Lower lobe of right lung (tissue), 2 donors: ENCODE data around the gene CDSN. TPM values are rescaled to one million over a fixed set of nuclear protein-coding genes. Genes with fewer than 3 reads are reported as not detected.

Experiments
- ATAC-seq, 2 donors: fragments of 200-7000 bp; cut with Tn5 transposase; one replicate each; pipeline ENCODE4 v1.9.1; 2020 to 2022; ENCODE audit warnings: mild to moderate bottlenecking in 2 of 2, moderate library complexity in 2 of 2
- DNase-seq: peaks from one replicate; pipeline ENCODE4 v3.0.0-alpha.2; 2020
- H3K27ac ChIP-seq: fragments of 200-600 bp; one replicate; pipeline ENCODE4 v1.8.0; 2022
- H3K27me3 ChIP-seq: fragments of 200-600 bp; one replicate; pipeline ENCODE4 v1.8.0; 2022; ENCODE audit warnings: low read depth
- H3K36me3 ChIP-seq: fragments of 200-600 bp; one replicate; pipeline ENCODE4 v1.8.0; 2022; ENCODE audit warnings: mild to moderate bottlenecking
- H3K4me1 ChIP-seq: fragments of 200-600 bp; one replicate; pipeline ENCODE4 v1.8.0; 2022
- H3K4me3 ChIP-seq: fragments of 200-600 bp; one replicate; pipeline ENCODE4 v1.8.0; 2022; ENCODE audit warnings: mild to moderate bottlenecking
- H3K9me3 ChIP-seq: fragments of 200-600 bp; one replicate; pipeline ENCODE4 v1.8.0; 2022
- CTCF ChIP-seq: fragments of 200-600 bp; IDR thresholded peaks from one replicate; pipeline ENCODE4 v1.8.0; 2022; ENCODE audit warnings: antibody characterized with exemption, mild to moderate bottlenecking
- intact Hi-C: fragments of 100-400 bp; cut with DNase I; formaldehyde crosslinking; loops from one replicate; pipeline ENCODE4 v1.11.0; 2022
- total RNA-seq: library from RNA; stranded (reverse); fragmentation: NEBNext Ultra II Directional; extraction: Animal tissue kit (Norgen Biotek cat#: 25700); gene quantifications from one replicate; pipeline ENCODE4 v1.2.1, GENCODE V29; 2021
- donor health status: DM: no; HTN: yes; CAD: no; lungs with severe emphysema.

The CDSN gene
- total RNA-seq, 1 donor from 2014 or later = not detected

GRCh38 chr6:31114541-31114878, 5.7 kb downstream of the CDSN start, which contains the start of gene PSORS1C1:
Gene PSORS1C1, plus strand, starts transcription at chr6:31114800. Its CDS starts 14,833 bp downstream, at chr6:31129633.
- intact Hi-C loops = no loop called here
- Histone ChIP-seq H3K9me3 (no peaks in the 10 kb centered on the region), H3K36me3 (no peaks in the 10 kb centered on the region), H3K27me3 (no peaks in the 10 kb centered on the region), H3K27ac (peak within 1 kb of the TSS; percentile 58), H3K4me1 (peaks cover 20% of the 10 kb centered on the region), H3K4me3 (peak within 1 kb of the TSS; percentile 31)
- peak; percentile 94 to 96 for ATAC-seq
- peak; percentile 81 for DNase-seq
- TF ChIP-seq CTCF = no peak

- ATAC-seq (peak; percentile 6 to 18), DNase-seq (no peak)
- TF ChIP-seq CTCF = no peak
- Histone ChIP-seq H3K36me3 (no peaks in the 10 kb centered on the region), H3K27ac (peak overlapping the region; percentile 58), H3K4me3 (no peak overlapping the region), H3K9me3 (no peaks in the 10 kb centered on the region), H3K4me1 (peaks cover 20% of the 10 kb centered on the region), H3K27me3 (no peaks in the 10 kb centered on the region)
- intact Hi-C loops = no loop called here
Observed at GRCh38 chr6:31113861-31114540, 6.2 kb downstream of the CDSN start.

- Histone ChIP-seq H3K27me3 (no peaks in the 10 kb centered on the region), H3K4me1 (peaks cover 20% of the 10 kb centered on the region), H3K9me3 (no peaks in the 10 kb centered on the region), H3K27ac (peak within 1 kb of the TSS; percentile 58), H3K36me3 (no peaks in the 10 kb centered on the region), H3K4me3 (no peak within 1 kb of the TSS)
- intact Hi-C loops = no loop called here
- DNase-seq (no peak), ATAC-seq (no peak)
- TF ChIP-seq CTCF = no peak
Observed at GRCh38 chr6:31112478-31112877, 7.8 kb downstream of the CDSN start, which contains the start of gene C6orf15. Gene C6orf15, minus strand, starts transcription at chr6:31112575. Its CDS starts 20 bp downstream, at chr6:31112555.

- H3K4me3 ChIP-seq = no peak overlapping the region
- H3K27me3 ChIP-seq = no peaks in the 10 kb centered on the region
- intact Hi-C loops = no loop called here
- no peaks in the 10 kb centered on the region for H3K9me3 ChIP-seq
- ATAC-seq = no peak
- H3K4me1 ChIP-seq = peaks cover 20% of the 10 kb centered on the region
- no peak for TF ChIP-seq CTCF
- no peak for DNase-seq
- H3K27ac ChIP-seq = no peak overlapping the region
- no peaks in the 10 kb centered on the region for H3K36me3 ChIP-seq
Observed at GRCh38 chr6:31111712-31112111, 8.5 kb downstream of the CDSN start.

- intact Hi-C loops = no loop called here
- peaks cover 20% of the 10 kb centered on the region for H3K4me1 ChIP-seq
Observed at GRCh38 chr6:31110825-31111582, 9.2 kb downstream of the CDSN start.

More at GRCh38 chr6:31110825-31111582, 9.2 kb downstream of the CDSN start:
- Histone ChIP-seq H3K27ac (no peak overlapping the region), H3K27me3 (no peaks in the 10 kb centered on the region), H3K36me3 (no peaks in the 10 kb centered on the region), H3K4me3 (no peak overlapping the region), H3K9me3 (no peaks in the 10 kb centered on the region)
- TF ChIP-seq CTCF = no peak
- DNase-seq = no peak
- no peak for ATAC-seq
